ENCODE measurements around the gene DMPK.
A peak's percentile ranks its signal among the peaks of the same experiment; 100 is the strongest.

DMPK gene

DNA sequence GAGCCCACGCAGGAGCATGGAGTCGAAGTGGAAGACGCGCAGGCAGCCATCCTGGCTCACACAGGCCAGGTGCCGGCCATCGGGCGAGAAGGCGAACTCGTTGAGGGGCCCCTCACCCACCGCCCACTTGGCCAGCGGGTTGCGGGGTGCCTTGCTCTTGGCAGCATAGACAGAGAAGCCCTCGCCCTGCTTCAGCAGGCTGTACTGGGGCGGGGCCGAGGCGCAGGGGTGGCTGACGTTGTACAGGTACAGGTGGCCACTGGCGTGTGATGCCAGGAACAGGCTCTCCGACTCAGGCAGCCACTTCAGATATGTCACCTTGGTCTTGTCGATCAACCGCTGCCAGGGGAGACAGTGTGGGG, 4.2 kb upstream of the DMPK start:
- DNase-seq (ENCODE audit: low spot score) = no peak

GRCh38 chr19:45785781-45786532, 3.7 kb upstream of the DMPK start:
- DNase-seq (ENCODE audit: low spot score) = no peak

DNA sequence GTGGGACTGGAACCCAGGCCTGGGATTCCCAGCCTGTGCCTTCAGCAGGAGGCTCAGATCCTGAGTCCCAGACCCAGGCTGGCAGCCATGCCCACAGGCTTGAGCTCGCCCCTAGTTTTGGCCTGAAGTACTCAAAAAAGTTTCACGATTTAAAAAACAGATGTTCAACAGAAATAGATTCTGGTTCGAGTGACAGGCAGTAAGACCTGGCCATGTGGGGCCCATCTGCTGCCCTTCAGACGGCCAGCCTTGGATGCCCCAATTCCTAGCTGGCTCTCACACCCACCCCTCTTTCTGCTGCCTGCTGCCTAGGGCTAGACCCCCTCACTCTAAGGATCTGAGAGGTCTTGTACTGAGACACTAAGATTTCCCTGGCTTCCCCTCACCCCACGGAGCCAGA, 2.8 kb upstream of the DMPK start:
- DNase-seq (ENCODE audit: low spot score) = no peak

DNA sequence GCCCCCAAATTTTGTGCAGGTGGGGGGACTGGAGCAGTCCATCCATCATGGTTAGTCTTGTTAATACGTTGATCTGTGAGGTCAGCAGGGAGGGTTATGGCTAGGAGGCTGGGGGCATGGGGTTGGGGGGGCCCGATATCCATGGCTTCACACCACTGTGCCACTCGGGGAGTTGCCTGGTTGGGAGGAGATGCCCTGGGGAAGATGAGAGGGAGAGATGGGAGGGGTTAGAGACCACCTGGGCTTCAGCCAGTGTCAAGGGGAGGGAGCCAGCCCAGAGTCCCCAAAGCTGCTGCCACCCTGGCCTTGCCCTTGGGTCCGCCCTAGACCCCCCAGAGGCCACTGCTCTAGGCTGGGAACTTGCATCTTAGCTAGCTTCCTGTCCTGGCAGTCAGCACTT, 1.8 kb upstream of the DMPK start:
- DNase-seq (ENCODE audit: low spot score) = no peak

DNA sequence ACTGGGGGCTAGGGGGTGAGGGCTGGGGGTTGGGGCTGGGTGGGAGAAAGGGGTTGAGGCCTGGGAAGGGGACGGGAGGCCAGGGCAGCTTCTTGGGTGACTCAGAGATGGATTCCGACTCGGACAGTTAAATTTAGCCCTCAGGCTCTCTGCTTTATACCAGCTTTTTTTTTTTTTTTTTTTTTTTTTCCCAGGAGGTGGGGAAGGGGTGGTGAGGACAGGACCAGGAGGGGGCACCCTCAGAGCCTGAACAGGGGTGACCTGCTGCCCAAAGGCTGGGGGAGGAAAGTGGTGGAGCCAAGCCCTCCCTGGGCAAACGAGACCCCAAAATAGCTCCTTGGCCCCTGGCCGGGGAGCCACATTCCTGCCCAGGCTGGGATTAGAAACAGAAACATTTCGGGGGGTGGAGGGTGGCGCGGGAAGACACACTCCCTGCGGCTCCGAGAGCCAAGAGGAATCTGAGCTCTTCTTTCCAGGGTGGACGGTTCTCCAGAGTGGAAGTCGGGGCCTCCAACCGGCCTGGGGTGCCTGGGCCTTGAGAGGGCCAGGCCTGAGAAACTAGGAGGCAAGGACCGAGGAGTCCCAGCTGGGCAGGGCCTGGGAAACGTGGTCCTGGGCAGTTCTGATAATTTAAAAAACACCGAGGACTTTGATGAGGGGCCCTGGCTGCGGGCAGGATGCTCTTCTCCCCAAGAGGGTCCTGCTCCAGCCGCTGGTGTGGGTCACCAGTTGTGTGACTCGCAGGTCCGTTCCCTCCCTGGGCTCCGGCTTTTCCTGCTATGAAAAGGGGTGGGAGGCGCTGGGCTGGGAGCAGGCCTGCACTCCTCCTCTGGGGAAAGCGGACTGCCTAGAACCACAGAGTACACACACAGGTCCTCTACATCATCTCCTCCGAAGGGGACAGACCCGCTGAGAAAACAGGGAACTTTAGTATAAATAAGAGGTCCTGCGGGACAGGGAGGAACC, 813 bp upstream of the DMPK start:
- no peak for DNase-seq (ENCODE audit: low spot score)

DNA sequence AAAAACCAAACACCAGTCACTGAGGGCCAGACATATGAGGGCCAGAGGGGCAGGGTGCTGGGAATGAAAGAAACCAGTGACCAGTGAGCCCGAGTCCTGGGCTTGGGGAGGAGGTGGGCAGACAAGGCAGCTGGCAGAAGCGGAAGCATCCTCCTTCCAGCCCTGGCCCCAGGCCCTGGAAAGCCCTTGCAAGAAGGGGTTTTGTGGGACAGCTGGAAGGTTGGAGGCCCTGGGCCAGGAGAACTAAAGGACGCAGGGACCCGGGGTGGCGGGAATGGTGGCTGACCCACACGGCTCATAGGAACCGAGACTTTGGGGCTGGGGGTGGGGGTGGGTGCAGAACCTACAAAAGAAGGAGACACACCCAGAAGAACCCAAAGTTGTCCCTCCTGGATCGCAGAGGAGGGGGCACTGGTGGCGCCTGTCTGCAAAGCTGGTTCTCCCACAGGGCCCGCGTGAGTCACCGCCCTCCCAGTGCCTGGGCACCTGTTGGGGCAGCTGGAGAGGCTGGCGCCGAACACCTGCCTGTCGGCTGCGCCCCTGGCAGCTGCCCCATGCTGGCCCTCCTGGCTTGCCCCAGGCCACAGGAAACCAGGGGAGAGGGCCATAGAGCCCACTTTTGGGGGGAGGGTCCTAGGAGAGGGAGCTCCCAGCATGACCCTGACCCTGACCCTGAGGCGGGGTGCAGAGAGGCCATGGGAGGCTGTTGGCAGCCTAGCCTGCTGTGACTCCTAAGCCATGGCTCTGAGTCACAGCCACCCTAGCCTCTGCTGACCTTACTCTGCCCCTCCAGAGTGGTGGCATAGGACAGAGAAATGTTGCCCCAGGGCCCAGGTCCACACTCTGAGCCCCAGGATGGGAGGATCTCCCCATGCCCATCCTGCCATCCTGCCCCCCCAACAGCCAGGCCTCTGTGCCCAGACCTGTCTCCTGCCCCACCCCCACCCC, 802 bp downstream of the DMPK start:
- DNase-seq (ENCODE audit: low spot score) = no peak

- DNase-seq (ENCODE audit: low spot score) = no peak
Observed at GRCh38 chr19:45780448-45781213, 1.7 kb downstream of the DMPK start.

DNA sequence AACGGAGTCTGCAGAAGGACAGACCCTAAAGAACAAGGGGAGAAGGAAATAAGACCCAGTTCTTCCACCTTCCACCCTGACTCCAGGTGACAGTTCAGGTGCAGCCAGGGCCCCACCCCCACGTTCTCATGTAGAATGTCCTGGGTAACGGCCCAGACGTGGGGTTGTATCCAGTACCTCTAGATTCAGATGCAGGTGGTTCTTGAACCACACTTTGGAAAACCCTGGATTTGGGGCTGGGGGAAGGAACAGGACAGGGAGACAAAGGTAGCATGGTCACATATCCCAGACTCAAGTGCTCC, 2.2 kb downstream of the DMPK start:
- no peak for DNase-seq (ENCODE audit: low spot score)

DNA sequence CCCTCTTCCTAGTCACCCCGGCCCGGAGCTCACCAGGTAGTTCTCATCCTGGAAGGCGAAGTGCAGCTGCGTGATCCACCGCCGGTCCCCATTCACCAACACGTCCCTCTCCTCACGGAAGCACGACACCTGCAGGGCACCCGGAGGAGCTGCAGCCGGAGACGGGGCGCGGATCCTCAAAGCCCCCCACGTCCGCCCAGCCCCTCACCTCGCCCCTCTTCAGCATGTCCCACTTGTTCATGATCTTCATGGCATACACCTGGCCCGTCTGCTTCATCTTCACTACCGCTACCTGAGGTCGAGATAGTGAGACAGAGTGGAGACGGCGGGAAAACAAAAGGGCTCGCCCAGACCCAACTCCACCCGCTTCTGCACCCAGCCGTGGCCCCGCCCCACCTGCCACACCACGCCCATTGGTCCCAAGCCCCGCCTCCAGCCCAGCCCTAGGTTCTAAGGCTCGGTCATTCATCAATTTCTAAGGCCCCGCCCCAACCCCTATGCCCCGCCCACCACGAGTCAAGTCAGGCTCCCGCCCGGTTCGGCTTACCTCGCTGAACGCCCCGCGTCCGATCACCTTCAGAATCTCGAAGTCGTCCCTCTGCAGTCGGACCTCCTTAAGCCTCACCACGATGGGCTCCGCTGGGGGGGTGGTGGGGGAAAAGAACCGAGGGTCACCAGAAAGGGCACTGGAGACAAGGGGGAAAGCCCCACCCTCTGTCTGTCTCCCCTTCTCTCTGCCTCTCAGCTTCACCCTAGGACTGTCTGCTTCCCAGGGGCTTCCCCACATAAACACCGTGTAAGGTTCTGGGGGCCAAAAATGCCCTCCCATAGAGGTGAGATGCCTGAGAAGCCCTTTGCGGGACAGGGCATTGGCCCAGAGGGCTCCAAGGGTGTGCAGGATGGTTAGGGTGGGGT, 2.8 kb downstream of the DMPK start:
- DNase-seq (ENCODE audit: low spot score) = no peak

DNA sequence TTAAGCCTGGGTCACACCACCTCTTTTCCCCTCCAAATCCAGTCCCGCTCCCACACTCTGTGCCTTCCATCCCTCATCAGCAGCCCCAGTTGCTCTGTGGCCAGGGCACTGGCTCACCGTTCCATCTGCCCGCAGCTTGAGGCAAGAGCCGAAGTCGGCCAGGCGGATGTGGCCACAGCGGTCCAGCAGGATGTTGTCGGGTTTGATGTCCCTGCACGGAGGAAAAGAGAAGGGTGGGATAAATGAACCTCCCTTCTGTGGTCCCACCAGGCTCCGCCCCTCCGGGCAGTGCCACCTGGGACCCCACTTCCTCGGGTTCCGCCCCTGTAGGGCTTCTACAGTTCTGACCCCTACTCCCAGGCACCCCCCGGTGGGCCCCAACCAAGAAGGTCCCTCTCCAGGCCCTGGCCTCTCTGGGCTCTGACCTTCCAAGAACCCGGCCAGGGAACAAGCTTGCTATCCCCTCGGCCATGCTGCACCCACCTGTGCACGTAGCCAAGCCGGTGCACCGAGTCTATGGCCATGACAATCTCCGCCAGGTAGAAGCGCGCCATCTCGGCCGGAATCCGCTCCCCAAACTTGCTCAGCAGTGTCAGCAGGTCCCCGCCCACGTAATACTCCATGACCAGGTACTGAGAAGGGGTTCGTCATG, 4.2 kb downstream of the DMPK start:
- DNase-seq (ENCODE audit: low spot score) = no peak

DNA sequence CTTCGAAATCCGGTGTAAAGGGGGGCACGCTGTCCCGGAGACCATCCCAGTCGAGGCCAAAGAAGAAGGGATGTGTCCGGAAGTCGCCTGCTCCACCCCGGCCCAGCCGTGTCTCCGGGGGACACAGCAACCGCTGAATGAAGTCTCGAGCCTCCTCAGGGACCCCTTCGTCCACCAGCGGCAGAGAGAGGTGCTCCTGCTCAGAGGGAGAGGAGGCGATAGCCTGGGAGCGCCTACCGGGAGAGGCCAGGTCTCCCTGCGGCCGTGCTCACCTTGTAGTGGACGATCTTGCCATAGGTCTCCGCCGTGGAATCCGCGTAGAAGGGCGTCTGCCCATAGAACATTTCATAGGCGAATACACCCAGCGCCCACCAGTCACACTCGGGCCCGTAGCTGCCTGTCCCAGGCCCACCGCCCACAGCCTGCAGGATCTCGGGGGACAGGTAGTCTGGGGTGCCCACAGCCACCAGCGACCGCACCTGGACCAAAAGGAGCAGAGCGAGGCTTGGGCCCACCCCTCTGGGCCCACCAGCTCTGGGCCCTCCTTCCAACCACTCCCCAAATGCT, 4.8 kb downstream of the DMPK start:
- DNase-seq (ENCODE audit: low spot score) = no peak

DNA sequence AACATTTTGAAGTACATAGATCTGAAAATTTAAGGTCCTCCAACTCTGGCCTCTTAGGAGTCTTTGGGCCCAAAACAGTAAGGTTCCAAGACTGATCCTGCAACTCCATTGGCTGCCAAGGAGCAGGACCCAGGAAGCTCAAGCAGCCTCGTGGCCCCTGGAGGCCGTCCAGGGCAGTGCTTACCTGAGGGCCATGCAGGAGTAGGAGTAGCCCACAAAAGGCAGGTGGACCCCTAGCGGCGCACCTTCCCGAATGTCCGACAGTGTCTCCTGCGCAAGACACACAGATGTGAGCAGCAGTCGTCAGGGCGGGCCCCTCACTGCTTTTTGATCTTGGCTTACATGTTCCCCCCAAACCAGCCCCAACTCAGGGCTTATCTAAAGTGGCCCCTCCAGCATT, 7.5 kb downstream of the DMPK start:
- no peak for DNase-seq (ENCODE audit: low spot score)

GRCh38 chr19:45773384-45773783, 8.9 kb downstream of the DMPK start:
- DNase-seq (ENCODE audit: low spot score) = no peak

- no peak for DNase-seq (ENCODE audit: low spot score)
Observed at GRCh38 chr19:45772912-45773311, 9.4 kb downstream of the DMPK start.

DNA sequence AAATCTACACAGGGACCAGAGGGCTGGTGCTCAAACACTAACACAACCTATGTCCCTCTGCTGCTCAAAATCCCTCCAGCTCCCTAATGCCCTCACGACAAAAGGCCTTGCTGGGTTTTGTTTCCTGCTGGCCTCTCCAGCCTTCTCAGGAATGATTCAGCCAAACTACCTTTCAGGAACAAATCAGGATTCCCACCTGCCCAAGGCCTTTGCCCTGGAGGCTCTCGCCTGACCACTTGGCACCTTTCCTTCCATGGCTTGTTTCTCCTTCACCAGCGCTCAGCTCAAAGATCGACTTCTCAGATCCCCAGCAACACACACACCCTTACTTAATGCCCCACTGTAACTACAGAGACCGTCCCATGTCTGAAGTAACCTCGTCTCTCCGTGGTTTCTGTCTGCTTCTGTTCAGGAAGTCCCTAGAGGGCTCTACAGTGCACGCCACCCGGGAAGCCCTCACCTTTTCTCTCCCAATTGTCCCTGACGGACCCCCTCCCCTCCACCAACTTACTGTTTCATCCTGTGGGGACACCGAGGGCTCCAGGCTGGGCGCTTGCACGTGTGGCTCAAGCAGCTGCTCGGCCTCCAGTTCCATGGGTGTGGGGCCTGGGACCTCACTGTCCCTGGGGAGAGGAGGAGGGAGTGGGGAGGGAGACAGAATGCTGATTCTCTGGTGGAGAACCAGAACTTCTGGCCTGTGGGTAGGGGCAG, 10.0 kb downstream of the DMPK start:
- no peak for DNase-seq (ENCODE audit: low spot score)

DNA sequence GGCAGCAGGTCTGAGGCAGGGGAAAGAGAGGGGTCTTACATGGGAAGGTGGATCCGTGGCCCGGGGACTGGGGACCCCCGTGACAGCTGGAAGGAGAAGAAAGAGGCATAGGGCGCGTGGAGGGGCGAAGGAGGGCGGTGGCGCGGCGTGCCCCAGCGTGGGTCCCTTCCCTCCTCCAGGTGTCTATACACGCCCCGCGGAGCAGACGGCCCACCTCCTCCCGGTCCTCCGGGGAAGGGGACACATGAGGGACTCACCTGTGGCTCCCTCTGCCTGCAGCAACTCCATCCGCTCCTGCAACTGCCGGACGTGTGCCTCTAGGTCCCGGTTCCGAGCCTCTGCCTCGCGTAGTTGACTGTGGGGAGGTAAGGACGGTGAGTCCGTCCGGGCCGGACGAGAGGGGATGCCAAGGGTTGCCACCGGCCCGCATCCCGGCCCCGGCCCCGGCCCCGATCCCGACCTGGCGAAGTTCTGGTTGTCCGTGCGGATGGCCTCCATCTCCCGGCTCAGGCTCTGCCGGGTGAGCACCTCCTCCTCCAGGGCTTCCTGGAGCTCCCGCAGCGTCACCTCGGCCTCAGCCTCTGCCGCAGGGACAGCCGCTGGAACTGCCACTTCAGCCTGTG, 10.9 kb downstream of the DMPK start:
- no peak for DNase-seq (ENCODE audit: low spot score)

GRCh38 chr19:45770192-45771101, 11.8 kb downstream of the DMPK start:
- DNase-seq (ENCODE audit: low spot score) = peak; percentile 91

GRCh38 chr19:45769821-45770191, 12.5 kb downstream of the DMPK start:
- peak; percentile 60 for DNase-seq (ENCODE audit: low spot score)
